Globus pallidus (tissue), 1 donor: Measurements from ENCODE around the gene STK17B.
A peak's percentile ranks its signal among the peaks of the same experiment; 100 is the strongest.
"Not testable (repeated sequence)": the region's sequence is repeated elsewhere in the genome, so short reads cannot be mapped to it uniquely, and the experiment has no call there.

ENCODE experiments used
- DNase-seq: peaks from one replicate; pipeline ENCODE4 v3.0.0-alpha.2; 2015; ENCODE audit warnings: low spot score

STK17B gene

DNA sequence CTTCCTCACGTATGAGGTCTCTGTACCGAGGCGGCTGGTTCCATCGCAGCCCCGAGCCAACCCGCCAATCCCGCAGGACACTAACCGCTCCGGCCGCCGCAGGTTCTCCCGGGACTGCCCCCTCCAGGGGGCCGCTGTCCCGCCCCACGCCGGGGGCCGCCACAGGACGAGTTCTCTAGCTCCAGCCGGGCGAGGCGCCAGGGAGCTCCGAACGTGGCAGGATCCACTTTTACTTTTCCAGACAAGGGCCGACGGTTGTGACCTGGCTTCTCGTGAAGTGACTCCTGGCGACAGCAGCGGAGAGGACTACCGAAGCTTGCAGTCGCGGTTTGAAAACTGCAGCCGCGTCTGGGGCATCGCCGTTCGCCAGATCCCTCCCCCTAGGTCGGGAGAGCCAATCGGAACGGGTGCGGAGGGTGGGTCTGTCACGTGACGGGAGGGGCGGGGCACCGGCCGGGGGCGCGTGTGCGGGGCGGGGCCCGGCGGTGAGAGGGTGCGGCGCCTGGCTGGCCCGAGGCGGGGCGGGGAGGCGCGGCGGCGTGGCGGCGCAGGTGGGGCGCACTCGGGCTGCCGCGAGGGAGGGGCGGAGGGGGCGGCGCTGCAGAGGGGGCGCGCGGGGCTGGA lies at the start of gene STK17B:
Gene STK17B (minus strand): TSS at position 331 of the 624 bp plus-strand sequence. CDS start 8,195 bp downstream, outside the sequence.
- DNase-seq, result peak; percentile 86

DNA sequence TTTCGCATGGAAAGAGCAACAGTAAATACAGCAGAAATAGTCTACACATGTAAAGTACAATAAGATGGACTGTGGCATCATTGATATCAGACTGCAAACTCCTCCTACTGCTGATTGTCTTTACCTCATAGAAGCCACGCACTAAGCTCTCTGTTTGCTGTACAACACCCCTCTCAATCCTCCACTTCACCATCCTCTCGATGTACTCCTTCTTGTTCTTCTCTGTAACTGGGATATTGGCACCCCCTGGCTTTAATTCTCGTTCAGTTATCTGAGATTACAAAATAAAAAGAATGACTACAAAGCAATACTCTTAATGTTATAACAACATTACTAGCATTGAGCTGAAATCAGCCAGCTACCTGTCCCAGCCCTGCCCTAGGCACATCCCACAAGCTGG lies 49.3 kb upstream of the STK17B start:
- DNase-seq, result no peak

GRCh38 chr2:196219671-196220070 lies 48.3 kb upstream of the STK17B start:
- no peak for DNase-seq

DNA sequence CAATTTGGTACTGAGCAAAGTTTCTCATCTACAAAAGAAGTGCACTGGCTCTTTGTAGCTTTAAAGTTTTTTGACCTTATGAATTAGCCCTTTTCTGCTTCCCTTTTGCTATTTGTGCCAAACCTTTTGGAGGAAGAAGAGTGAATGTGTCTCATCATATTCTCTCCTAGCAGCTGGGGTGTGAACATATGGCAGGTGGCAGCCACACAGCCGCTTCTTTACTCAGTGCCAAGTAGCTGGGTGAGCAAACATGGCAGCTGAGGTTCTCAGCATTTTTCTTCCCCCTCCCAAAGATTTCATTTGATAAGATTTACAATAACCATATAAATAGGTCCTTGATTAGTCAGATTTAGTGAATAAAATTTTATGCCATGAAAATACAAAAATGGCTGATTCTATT lies 46.7 kb upstream of the STK17B start:
- DNase-seq, result no peak

DNA sequence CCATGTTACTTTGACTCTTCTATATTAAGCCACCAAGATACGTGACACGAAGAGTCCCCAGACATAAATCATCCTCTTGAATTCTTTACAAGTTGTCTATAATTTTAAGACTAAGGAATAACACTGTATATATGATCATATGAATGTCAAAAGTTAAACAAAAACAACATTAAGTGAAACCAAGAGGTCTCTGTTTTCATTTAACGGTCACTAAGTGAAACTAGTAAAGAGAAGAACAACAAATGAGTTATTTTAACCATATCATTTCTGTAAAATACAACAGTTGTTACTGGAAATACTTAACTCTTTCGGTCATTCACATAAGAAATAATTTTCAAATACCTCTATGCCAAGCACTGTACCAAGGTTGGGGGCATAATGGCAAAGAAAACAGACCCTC lies 45.7 kb upstream of the STK17B start:
- no peak for DNase-seq

- DNase-seq, result no peak
Measured at GRCh38 chr2:196215376-196215775, 44.0 kb upstream of the STK17B start.

- no peak for DNase-seq
Measured at GRCh38 chr2:196214156-196214555, 42.8 kb upstream of the STK17B start.

GRCh38 chr2:196213252-196213980 lies 42.0 kb upstream of the STK17B start:
- no peak for DNase-seq

DNA sequence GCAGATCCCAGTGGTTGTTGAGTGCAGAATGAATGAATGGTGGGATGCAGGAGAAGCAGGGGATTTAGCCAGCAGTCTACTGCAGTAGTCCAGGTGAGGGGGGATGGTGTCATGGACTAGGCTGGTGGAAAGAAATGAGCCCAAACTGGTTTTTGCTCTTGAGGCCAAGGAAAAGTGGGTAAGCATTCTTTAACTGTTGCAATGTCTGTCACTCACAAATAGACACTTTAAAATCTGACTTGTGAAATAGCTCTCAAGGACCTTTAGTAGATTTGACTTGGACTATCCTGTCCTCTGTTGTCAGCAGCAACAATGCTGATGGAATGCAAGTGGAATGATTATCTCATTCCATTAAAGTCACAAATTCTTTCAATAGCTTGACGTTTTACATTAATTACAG lies 37.5 kb upstream of the STK17B start:
- no peak for DNase-seq

DNA sequence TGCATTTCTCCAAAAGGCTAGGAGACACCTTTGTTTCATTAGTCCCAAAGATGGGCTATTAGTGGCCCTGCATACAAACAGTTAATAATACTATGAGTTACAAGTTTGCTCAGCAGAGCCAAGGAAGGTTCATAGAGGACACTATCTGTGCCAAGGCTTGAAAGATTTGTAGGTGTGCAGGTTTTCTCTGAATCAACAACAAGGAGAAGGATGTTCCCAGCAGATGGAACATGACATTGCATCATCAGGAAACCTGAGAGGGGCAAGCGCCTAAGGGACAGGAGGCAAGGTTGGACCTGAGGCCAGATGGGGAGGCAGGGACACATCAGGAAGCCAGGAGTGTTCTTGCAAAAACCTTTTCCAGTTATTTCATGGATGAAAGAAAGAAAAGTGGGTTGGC lies 35.4 kb upstream of the STK17B start:
- no peak for DNase-seq

DNA sequence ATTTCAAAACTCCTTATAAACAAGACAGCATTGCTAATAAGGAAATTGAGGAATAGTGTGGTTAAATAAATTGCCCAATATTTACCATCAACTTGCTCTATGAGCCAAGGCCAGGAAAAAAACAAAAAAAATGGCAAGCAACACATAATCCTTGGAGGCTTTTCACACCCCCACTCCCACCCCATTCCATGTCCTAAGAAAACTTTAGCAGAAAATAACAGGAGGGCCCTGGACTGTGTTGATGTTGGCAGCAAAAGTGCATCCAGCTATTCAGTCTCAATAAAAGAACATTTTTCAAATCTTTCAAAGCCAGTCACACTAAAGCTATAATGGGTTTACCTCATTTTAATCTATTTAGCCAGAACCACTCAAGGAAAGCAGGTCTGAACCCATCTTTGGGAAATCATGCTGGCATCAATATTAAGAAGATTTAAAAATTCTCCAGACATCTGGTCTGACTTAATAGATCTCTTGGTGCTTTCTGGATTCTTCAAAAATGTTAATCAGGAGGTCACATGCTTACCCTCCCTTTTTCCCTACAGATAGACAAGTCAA lies 34.6 kb upstream of the STK17B start:
- DNase-seq, result no peak

DNA sequence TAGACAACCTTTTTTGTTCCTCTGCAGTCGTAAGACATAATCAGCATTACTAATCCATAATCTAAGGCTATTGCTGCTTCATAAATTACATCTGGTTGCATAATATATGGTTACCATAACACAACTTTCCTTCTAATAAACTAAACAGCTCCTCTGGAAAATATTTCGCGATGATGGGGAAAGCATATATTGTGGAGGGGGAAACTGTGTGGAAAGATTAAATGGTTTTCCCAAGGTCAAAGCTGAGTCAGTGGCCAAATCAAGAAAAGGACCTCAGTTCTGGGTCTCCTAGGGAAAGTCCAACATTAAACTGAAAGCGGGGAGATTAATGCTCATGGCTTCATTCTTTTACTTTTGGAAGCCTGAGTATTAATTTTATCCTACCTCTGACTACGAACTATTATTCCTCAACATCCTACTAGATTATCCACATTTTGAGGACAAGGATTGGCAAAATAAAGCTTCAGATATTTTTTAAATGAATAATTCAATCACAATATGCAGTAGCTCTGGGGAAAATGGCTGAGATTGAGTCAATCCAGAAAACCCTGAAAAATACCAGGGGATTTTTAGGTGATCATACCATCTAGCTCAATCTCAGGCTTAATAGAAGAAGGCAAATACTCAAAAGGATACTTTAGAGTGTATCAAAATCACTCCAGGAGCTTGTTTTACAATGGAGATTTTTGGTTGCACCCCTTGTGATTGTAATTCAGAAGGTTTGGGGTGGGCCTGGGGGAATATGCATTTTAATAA lies 33.8 kb upstream of the STK17B start:
- no peak for DNase-seq

DNA sequence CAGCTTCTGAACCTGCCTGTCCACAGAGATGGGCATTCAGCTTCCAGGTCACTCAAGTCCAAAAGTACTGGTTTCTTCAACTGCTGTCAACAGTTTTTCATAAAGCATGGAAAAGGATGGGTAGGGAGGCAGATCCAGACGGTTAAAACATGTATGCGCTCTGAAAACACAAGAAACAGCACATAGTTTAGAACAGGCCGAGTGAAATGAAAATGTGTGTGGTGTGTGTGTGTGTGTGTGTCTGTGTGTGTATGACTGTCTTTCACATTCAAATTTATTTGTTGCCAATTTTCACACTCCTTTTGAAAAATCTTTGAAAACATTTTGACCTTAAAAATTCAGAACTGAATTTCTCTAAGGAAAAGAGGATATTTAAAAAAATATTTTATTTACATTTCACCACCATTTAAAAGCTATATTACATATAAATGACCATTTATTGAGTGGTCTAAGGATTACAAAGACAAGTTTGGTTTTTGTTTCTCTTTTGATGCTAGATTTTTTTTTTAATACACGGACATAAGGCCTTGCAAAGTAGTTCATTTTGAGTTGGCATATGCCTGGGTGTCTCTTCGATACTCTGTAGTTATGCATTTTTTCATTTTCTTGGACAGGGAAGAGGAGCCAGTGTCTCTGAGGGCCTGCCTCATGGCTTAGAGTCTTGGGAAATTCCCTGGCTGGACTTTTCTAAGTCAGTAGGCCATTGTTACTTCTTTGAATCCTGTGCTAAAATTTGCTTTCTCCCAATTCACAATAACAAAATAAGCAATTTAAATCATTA lies 30.0 kb upstream of the STK17B start:
- DNase-seq, result no peak

DNA sequence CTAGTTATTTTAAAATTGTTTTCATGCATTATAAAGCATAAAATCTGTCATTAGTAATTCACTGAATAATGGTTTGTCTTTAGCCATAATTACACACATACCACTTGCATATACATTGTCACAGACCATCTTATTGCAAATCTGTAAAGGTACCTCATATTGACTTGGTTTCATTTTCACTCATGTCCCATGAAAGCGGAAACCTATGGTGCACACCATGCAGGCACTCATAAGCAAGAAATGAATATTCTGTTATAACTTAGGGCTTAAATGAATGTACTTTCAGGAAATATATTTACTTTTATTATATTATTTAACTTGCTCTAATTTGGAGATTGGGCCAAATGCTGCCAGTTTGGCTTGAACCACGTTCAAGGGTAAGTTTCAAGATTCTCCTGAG lies 29.2 kb upstream of the STK17B start:
- DNase-seq, result no peak

GRCh38 chr2:196195758-196196157 lies 24.4 kb upstream of the STK17B start:
- DNase-seq, result no peak

DNA sequence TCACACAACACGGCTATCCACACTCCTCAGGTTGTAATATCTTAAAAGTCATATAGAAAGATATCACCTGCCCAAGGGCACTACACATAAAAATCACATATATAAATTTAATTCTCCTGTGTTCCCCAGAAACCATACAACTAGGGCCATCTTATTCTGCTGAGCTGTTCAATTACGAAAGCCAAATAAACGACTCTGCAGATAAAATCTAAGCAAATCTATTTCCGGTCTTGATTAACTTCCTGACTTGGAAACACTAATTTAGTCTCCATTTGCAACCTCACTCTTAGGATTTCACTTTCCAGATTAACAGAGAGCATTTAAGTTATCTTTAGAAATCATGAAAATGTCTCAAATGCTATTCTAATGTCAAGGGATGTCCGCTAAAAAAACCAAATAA lies 23.9 kb upstream of the STK17B start:
- no peak for DNase-seq

- no peak for DNase-seq
Measured at GRCh38 chr2:196191541-196191940, 20.2 kb upstream of the STK17B start.

- no peak for DNase-seq
Measured at GRCh38 chr2:196187898-196188458, 16.6 kb upstream of the STK17B start.

DNA sequence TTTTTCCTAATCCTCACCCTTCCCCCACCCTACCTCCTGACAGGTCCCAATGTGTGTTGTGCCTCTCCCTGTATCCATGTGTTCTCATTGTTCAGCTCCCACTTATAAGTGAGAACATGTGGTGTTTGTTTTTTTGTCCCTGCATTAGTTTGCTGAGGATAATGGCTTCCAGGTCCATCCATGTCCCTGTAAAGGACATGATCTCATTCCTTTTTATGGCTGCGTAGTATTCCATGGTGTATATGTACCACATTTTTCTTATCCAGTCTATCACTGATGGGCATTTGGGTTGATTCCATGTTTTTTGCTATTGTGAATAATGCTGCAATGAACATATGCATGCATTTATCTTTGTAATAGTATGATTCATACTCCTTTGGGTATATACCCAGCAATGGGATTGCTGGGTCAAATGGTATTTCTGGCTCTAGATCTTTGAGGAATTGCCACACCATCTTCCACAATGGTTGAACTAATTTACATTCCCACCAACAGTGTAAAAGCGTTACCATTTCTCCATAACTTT lies 15.9 kb upstream of the STK17B start:
- DNase-seq, result not testable (repeated sequence)

- DNase-seq, result no peak
Measured at GRCh38 chr2:196186266-196186980, 15.0 kb upstream of the STK17B start.

GRCh38 chr2:196184921-196185320 lies 13.5 kb upstream of the STK17B start:
- DNase-seq, result no peak
